GM23248 (cell line): Measurements from ENCODE around the gene CWC27.

Source experiments
- EZH2 ChIP-seq: fragments of 200-600 bp; sonication (generic); IDR thresholded peaks from 2 replicates; pipeline ENCODE4 v1.6.1; 2018; ENCODE audit warnings: antibody characterized with exemption, mild to moderate bottlenecking; ENCODE audit not compliant: insufficient read depth, poor library complexity, severe bottlenecking
- EZH2phosphoT487 ChIP-seq: fragments of 200-600 bp; sonication (generic); IDR thresholded peaks from 2 replicates; pipeline ENCODE4 v1.6.1; 2018; ENCODE audit warnings: antibody characterized with exemption, moderate library complexity, mild to moderate bottlenecking, low read depth; ENCODE audit not compliant: insufficient read depth

DNA sequence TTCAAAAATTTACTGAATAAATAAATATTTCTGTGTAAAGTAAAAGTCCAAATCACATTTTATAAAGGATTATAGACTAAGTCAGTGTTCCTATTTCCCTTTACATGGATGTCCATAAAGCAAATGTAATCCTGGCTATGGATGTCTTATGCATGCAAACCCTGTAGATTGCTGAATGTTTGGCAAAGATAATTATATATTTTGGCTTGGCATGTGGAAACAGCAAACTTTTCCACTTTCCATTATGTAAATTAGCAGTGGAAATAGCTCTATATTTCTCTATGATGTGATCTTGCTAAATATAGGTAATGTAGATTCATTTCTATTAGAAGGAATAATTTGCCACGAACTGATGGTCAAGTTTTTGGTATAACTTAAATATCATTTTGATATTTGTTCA is 66.5 kb downstream of the CWC27 start:
- TF ChIP-seq EZH2 (no peak), EZH2phosphoT487 (no peak)
